KMS-11 (cell line): ENCODE measurements around the gene VAMP5.

Source experiments
- H2AFZ ChIP-seq: fragments of 200-600 bp; sonication (generic); 2 replicates; pipeline ENCODE4 v1.6.1; 2016; ENCODE audit warnings: antibody characterized with exemption, mixed run types, low read depth
- H3K27ac ChIP-seq: fragments of 200-600 bp; sonication (generic); 2 replicates; pipeline ENCODE4 v1.6.1; 2016; ENCODE audit warnings: mild to moderate bottlenecking, mixed run types
- H3K27me3 ChIP-seq: fragments of 200-600 bp; sonication (generic); 2 replicates; pipeline ENCODE4 v1.6.1; 2017; ENCODE audit warnings: mild to moderate bottlenecking, low read depth, mixed run types, moderate library complexity; ENCODE audit not compliant: insufficient read depth
- H3K36me3 ChIP-seq: fragments of 200-600 bp; sonication (generic); 2 replicates; pipeline ENCODE4 v1.6.1; 2017; ENCODE audit warnings: mild to moderate bottlenecking, mixed run types; ENCODE audit not compliant: insufficient read depth
- H3K4me1 ChIP-seq: fragments of 200-600 bp; sonication (generic); 2 replicates; pipeline ENCODE4 v1.6.1; 2016; ENCODE audit warnings: mild to moderate bottlenecking, low read depth, mixed run types; ENCODE audit not compliant: poor library complexity, severe bottlenecking
- H3K4me2 ChIP-seq: fragments of 200-600 bp; sonication (generic); 2 replicates; pipeline ENCODE4 v1.7.0; 2016; ENCODE audit warnings: mild to moderate bottlenecking, mixed run types
- H3K4me3 ChIP-seq: fragments of 200-600 bp; sonication (generic); IDR thresholded peaks from 2 replicates; pipeline ENCODE4 v1.6.1; 2017; ENCODE audit warnings: low read depth, low read length, mixed read lengths; ENCODE audit not compliant: insufficient read depth
- H3K79me2 ChIP-seq: fragments of 200-600 bp; sonication (generic); 2 replicates; pipeline ENCODE4 v1.6.1; 2016; ENCODE audit warnings: low read depth, mixed run types; ENCODE audit not compliant: insufficient read depth
- H3K9ac ChIP-seq: fragments of 200-600 bp; sonication (generic); 2 replicates; pipeline ENCODE4 v1.6.1; 2016; ENCODE audit warnings: mild to moderate bottlenecking, mixed run types
- H4K20me1 ChIP-seq: fragments of 200-600 bp; sonication (generic); 2 replicates; pipeline ENCODE4 v1.6.1; 2016; ENCODE audit warnings: mild to moderate bottlenecking, mixed run types; ENCODE audit not compliant: insufficient read depth
- TF ChIP-seq, protein P1 (sequence below): fragments of 200-600 bp; sonication (generic); conservative IDR thresholded peaks from 2 replicates; pipeline ENCODE4 v1.6.1; 2017; ENCODE audit warnings: low read depth, mild to moderate bottlenecking, antibody characterized with exemption, low read length, moderate library complexity, mixed read lengths

VAMP5 gene

DNA sequence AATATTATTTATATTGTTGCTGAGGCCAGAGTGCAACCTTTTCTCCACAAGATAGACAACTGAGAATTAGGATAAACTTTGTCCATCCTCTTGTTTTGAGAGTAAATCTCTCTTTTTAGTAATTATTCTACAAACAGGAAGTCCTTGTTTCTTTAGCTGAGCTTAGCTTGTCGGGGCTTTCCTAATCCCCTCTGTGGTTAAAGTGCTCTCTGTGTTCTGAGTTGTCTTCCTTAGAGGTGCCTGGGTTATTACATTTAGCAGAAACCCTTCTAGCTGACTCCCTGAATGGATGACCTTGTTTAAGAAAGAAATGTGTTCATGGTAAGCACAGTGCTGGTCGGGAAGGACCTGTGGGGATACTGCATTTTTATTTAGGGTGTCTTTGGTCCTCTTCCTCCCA lies 44.4 kb downstream of the VAMP5 start:
- TF ChIP-seq, protein P1, sequence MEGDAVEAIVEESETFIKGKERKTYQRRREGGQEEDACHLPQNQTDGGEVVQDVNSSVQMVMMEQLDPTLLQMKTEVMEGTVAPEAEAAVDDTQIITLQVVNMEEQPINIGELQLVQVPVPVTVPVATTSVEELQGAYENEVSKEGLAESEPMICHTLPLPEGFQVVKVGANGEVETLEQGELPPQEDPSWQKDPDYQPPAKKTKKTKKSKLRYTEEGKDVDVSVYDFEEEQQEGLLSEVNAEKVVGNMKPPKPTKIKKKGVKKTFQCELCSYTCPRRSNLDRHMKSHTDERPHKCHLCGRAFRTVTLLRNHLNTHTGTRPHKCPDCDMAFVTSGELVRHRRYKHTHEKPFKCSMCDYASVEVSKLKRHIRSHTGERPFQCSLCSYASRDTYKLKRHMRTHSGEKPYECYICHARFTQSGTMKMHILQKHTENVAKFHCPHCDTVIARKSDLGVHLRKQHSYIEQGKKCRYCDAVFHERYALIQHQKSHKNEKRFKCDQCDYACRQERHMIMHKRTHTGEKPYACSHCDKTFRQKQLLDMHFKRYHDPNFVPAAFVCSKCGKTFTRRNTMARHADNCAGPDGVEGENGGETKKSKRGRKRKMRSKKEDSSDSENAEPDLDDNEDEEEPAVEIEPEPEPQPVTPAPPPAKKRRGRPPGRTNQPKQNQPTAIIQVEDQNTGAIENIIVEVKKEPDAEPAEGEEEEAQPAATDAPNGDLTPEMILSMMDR, result no peak
- peaks cover 19% of the 10 kb centered on the region; the same call in 1 of the 2 replicates for H3K36me3 ChIP-seq
- no peaks in the 10 kb centered on the region for H3K27me3 ChIP-seq
- peak overlapping the region; percentile 59 for H3K27ac ChIP-seq
- H3K4me2 ChIP-seq, result peak overlapping the region; percentile 78
- peaks cover 57% of the 10 kb centered on the region for H3K4me1 ChIP-seq
- no peak overlapping the region; the same call in 1 of the 2 replicates for H3K9ac ChIP-seq
- peaks cover 14% of the 10 kb centered on the region; the same call in 1 of the 2 replicates for H3K79me2 ChIP-seq
- no peak overlapping the region for H2AFZ ChIP-seq
- H4K20me1 ChIP-seq, result no peaks in the 10 kb centered on the region
- no peak overlapping the region for H3K4me3 ChIP-seq

- no peak overlapping the region for H3K27ac ChIP-seq
- H3K27me3 ChIP-seq, result no peaks in the 10 kb centered on the region
- H3K4me3 ChIP-seq, result no peak overlapping the region
- no peak overlapping the region for H2AFZ ChIP-seq
- no peak overlapping the region for H3K4me2 ChIP-seq
- TF ChIP-seq, protein P1, result no peak
- H4K20me1 ChIP-seq, result no peaks in the 10 kb centered on the region
- H3K9ac ChIP-seq, result no peak overlapping the region
- H3K4me1 ChIP-seq, result peaks cover 49% of the 10 kb centered on the region
- peaks cover 14% of the 10 kb centered on the region; the same call in 1 of the 2 replicates for H3K79me2 ChIP-seq
- peaks cover 12% of the 10 kb centered on the region; the same call in 1 of the 2 replicates for H3K36me3 ChIP-seq
Measured at GRCh38 chr2:85631316-85631715, 47.1 kb downstream of the VAMP5 start.

- H3K27me3 ChIP-seq, result no peaks in the 10 kb centered on the region
- no peak overlapping the region for H3K9ac ChIP-seq
- H3K79me2 ChIP-seq, result peaks cover 14% of the 10 kb centered on the region; the same call in 1 of the 2 replicates
- H3K4me1 ChIP-seq, result peaks cover 36% of the 10 kb centered on the region
- H3K4me3 ChIP-seq, result no peak overlapping the region
- H3K36me3 ChIP-seq, result peaks cover 19% of the 10 kb centered on the region; the same call in 1 of the 2 replicates
- no peak overlapping the region for H3K4me2 ChIP-seq
- no peak overlapping the region for H2AFZ ChIP-seq
- no peaks in the 10 kb centered on the region for H4K20me1 ChIP-seq
- TF ChIP-seq, protein P1, result no peak
- no peak overlapping the region for H3K27ac ChIP-seq
Measured at GRCh38 chr2:85635011-85635410, 50.8 kb downstream of the VAMP5 start.

GRCh38 chr2:85635636-85636035 lies 51.4 kb downstream of the VAMP5 start:
- Histone ChIP-seq H3K79me2 (peaks cover 14% of the 10 kb centered on the region; the same call in 1 of the 2 replicates), H3K36me3 (peaks cover 20% of the 10 kb centered on the region; the same call in 1 of the 2 replicates), H2AFZ (no peak overlapping the region), H3K27ac (no peak overlapping the region), H3K4me1 (peaks cover 36% of the 10 kb centered on the region), H3K4me2 (no peak overlapping the region), H4K20me1 (no peaks in the 10 kb centered on the region), H3K9ac (no peak overlapping the region), H3K4me3 (no peak overlapping the region), H3K27me3 (no peaks in the 10 kb centered on the region)
- TF ChIP-seq, protein P1, result no peak
